WI38 (cell line): Measurements from ENCODE around the gene GLRA1.
"Not testable (repeated sequence)": the region's sequence is repeated elsewhere in the genome, so short reads cannot be mapped to it uniquely, and the experiment has no call there.

Experiments used
- H3K4me3 ChIP-seq: 2 replicates; pipeline ENCODE4 v1.5.1; 2011; ENCODE audit warnings: low read depth, mild to moderate bottlenecking, control low read depth, low read length
- TF ChIP-seq, protein P1 (sequence below): IDR thresholded peaks from 2 replicates; pipeline ENCODE4 v1.5.1; 2012; ENCODE audit warnings: low read depth, mild to moderate bottlenecking, control low read depth, low read length

Gene GLRA1

DNA sequence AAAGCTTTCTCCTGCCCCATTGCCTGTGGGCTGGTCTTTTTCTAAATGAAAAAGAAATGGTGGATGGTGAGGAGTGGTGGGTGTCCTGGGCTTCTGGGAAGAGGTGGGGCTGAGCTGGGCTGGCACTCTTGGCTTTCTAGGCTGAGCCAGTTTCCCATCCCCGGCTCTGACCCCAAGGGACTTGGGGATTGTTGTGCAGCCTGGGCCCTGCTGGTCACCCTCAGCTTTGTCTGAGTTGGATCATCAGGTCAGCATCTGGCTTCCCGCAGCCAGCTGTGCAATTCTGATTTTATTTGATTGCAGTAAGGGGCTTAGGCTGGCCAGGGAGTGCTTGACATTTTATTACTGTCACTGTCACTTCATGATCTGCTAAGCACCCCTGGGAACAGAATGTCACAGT lies 25.3 kb downstream of the GLRA1 start:
- TF ChIP-seq, protein P1, sequence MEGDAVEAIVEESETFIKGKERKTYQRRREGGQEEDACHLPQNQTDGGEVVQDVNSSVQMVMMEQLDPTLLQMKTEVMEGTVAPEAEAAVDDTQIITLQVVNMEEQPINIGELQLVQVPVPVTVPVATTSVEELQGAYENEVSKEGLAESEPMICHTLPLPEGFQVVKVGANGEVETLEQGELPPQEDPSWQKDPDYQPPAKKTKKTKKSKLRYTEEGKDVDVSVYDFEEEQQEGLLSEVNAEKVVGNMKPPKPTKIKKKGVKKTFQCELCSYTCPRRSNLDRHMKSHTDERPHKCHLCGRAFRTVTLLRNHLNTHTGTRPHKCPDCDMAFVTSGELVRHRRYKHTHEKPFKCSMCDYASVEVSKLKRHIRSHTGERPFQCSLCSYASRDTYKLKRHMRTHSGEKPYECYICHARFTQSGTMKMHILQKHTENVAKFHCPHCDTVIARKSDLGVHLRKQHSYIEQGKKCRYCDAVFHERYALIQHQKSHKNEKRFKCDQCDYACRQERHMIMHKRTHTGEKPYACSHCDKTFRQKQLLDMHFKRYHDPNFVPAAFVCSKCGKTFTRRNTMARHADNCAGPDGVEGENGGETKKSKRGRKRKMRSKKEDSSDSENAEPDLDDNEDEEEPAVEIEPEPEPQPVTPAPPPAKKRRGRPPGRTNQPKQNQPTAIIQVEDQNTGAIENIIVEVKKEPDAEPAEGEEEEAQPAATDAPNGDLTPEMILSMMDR, result no peak
- H3K4me3 ChIP-seq, result no peak overlapping the region

DNA sequence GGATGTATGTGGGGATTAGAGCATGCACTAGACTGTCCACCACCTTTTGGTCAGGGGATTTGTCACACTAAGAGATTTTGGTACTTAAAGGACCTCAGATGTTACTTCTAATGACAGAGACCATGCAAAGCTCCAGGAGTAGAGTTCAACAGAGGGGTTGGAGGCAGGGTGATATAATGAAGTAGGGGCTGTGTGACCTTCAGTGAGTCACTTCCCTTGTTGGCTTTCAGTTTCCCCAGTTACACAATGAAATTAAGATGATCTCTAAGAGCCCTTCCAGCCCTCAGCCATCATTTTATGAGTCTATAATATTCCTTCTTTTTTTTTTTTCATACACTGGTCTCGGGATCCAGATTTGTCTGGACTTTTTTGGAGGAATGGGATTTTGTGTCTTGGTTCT lies 26.8 kb downstream of the GLRA1 start:
- no peak overlapping the region for H3K4me3 ChIP-seq
- TF ChIP-seq, protein P1, result no peak

DNA sequence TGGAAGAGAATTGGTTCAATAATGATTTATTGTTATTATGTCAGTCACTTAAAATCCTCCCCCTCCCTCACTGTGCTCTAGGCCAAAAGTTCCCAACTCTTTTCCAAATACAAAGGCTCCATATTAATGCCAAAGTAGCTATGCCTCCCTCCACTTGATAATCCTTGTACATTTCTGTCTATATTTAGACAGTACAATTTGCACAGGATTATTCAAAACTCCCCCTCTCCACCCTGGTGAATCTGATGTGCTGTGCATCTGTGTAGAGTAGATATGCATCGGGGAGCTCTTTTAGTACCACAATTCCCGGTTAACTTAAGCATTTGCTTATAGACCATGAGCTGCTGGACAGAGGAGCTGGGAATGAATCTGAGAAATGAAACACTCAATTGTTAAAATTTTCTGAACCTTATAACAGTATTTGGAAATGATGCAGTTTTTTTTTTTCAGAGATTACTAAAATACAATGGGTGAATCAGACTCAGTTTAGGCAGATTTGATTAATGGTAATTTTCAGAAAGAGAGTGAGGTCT lies 27.6 kb downstream of the GLRA1 start:
- no peak overlapping the region for H3K4me3 ChIP-seq
- TF ChIP-seq, protein P1, result no peak

DNA sequence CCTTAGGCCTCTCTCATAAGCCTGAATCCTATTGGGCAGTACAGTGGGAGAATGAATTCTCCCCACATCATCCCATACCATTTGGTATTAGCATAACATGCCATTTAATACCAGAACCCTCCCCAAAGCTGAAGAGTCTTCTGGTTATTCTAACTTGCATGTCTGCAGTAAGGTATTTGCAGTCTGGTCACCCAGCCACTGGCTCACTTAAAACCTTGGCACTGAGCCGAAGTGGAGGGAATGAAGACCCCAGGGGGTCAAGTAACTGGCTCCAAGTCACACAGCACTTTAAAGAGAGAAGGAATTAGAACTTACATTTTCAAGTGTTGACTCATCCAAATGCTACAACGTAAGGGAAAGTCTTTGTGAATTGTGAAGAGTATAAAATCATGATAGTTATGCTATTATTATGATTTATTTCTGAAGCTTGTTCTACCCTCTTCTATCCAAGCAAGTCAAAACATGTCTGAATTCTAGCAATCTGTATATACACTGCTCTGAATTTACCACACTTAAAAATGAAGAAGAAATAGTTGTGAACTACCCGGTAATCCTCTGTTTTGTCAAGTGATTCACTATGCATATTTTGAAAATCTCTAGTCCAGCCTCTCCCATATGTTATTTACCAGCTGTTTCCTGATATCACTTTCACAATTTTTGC lies 28.5 kb downstream of the GLRA1 start:
- H3K4me3 ChIP-seq, result no peak overlapping the region
- TF ChIP-seq, protein P1, result no peak

DNA sequence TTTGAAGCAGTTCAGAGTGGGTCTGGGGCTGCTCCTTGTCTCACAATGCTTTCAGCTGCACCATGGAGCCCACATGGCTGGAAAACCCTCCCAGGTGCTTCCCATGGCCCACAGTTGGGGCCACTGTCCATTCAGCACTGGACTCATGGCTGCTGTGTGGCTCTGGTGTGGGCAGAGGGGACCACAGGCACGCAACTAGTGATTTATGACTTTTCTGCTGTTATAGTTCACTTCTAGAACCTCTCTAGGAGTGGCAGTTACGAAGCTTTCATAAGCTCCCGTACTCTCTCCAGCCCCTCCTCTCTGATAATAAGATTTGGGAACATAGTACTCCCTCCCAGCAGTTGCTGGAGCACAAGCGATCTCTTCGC lies 29.0 kb downstream of the GLRA1 start:
- no peak overlapping the region for H3K4me3 ChIP-seq
- TF ChIP-seq, protein P1, result no peak

DNA sequence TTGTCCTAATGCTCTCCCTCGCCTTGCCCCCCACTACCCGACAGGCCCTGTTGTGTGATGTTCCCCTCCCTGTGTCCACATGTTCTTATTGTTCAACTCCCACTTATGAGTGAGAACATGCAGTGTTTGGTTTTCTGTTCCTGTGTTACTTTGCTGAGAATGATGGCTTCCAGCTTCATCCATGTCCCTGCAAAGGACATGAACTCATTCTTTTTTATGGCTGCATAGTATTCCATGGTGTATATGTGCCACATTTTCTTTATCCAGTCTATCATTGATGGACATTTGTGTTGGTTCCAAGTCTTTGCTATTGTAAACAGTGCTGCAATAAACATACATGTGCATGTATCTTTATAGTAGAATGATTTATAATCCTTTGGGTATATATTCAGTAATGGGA lies 31.2 kb downstream of the GLRA1 start:
- H3K4me3 ChIP-seq, result not testable (repeated sequence)

DNA sequence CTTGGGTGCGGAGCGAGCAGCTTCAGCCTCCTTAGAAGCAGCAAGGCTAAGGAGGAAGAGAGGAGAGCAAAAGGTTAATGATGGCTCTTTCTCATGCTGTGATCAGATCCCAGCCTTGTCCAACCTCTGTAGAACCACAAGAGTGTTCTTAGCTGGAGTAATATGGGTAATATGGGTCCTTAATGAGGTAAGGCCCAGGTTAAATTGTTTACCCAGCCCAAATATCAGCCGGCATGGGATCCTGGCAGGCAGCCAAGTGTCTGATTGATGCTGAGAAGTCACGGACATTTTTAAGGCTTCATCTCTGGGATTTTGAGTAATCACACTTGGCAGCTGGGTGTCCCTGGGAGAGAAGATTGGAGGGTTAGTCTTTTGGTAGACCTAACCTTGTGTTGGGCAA lies 32.3 kb downstream of the GLRA1 start:
- TF ChIP-seq, protein P1, result no peak
- no peak overlapping the region for H3K4me3 ChIP-seq

DNA sequence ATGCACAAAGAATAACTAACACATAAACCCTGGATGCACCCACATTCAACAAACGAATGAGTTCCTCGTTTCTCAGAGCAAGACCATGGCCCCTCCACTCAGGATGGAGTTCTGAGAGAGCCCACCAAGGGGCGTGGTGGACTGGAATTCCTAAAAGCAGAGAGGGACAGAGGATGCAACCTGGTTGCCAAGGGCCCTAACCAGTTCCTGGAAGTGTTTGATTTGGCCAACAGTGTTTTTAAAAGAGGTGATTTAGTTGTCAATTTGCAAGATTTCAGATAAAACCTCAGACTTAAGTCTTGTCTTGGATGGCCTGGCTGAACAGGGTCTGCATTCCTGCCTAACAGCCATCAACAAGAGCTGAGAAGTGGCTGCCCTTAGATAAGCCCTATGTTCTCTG lies 34.4 kb downstream of the GLRA1 start:
- TF ChIP-seq, protein P1, result no peak
- H3K4me3 ChIP-seq, result no peak overlapping the region
